Hematopoietic multipotent progenitor cell treated with erythropoietin and hydrocortisone succinate and interleukin-3 and kit ligand, for 17 days (in vitro differentiated cells): ENCODE measurements around the gene FLAD1.

Source experiments
- DNase-seq: peaks from one replicate; pipeline ENCODE4 v3.0.0-alpha.2; 2015; ENCODE audit warnings: low spot score

Gene FLAD1

DNA sequence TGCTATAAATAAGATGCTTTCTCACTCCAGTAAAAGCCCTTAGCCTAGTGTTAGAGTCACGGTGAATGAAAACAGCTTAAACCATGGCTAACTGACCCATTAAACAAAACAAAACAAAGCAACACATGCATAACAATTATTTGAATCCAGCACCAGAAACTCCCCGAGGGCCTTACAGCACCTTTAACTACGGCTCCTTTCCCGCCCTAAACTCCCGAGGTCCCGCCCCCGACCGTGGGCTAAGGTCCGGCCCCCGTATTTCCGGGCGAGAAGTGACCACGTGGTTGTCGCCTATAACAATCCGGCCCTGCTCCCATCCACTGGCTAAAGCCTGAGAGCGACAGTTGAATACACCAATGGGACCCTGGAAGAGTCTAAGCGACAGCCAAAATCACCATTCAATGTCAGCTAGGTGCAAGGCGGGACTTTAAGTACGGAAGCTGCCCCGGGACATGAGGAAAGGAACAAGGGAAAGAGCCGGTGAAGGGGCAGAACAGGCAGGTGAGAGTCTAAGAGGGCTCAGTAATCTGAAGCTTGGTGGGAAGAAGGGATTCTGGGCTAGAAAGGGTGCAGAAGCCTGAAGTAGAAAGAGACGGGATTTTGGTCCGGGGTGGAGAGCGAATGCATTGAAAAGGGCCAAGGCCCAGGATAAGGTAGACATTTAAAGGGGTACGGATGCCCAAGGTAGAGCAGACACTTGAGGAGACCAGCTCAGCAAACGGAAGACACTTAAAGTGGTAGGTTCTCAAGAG is at the start of gene FLAD1:
Gene FLAD1, plus strand, starts transcription at position 448 of the 752 bp plus-strand sequence. CDS start 351 bp downstream, outside the sequence.
- DNase-seq, result peak; percentile 97

DNA sequence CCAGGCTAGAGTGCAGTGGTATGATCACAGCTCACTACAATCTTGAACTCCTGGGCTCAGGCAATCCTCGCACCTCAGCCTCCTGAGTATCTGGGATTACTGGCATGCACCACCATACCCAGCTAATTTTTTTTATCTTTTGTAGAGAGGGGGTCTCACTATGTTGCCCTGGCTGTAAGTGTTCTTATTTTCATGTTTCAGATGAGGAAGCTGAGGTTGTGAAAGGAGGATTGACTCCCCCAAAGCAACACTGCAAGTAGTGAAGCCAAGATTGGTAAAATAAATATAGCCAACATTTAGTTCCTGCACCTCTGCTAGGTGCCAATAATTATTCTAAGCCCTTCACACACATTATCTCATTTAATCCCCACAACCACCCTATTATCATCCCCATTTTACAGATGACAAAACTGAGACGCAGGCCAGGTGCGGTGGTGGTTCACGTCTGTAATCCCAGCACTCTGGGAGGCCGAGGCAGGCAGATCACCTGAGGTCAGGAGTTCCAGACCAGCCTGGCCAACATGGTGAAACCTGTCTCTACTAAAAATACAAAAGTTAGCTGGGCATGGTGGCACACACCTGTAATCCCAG is 48.7 kb upstream of the FLAD1 start:
- no peak for DNase-seq

DNA sequence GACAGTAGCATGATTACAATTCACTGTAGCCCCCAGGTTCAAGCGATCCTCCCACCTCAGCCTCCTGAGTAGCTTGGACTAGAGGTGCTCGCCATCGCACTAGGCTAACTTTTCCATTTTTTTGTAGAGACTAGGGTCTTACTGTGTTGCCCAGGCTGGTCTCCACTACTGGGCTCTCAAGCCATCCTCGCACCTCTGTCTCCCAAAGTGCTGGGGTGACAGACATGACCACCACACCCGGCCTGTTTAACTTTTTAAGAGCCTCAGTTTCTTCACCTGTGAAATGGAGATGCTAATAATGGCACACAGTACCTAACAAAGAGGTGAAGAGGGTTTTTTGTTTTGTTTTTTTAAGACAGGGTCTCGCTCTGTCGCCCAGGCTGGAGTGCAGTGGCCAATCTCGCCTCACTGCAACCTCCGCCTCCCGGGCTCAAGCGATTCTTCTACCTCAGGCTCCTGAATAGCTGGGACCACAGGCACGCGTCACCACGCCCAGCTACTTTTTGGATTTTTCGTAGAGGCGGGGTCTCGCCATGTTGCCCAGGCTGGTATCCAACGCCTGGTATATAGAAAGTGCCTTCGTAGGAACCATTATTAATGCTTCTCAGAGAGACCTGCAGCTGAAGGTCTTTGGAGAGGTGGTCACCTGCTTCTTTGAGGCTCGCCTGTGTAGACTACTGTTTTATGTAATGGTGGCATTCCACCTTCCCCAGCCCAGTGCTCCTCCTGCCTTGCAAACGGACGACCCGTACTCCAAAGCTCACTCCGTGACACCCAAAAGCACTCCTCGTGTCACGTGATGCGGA is 47.2 kb upstream of the FLAD1 start:
- no peak for DNase-seq

DNA sequence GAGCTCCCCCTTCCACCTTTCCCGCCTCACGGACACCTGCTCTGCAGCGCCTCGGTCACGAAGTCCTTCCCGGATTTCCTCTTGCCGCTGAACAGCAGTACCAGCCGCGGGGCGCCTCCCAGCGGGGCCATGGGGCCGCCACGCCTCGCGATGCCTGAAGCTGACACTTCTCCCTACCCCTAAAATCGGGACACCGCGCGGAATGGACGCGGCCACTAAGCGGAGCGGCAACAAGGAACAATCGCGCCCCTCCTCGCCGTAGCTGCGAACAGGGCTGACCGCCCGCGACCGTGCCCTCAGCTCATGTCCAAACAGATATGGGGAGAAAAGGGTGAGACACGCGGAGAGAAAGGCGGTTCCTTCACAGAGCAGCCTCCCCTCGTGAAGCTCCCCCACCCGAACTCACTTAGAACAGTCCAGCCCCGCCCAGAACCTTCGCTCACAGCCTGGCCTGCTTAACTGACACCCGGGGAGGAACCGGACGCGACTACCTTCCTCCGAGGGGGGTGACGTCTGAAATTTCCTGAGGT is 46.5 kb upstream of the FLAD1 start, which contains the start of gene PMVK:
Gene PMVK, minus strand, starts transcription at position 165 of the 530 bp plus-strand sequence. Its CDS starts 34 bp downstream, at position 131.
- peak; percentile 98 for DNase-seq

DNA sequence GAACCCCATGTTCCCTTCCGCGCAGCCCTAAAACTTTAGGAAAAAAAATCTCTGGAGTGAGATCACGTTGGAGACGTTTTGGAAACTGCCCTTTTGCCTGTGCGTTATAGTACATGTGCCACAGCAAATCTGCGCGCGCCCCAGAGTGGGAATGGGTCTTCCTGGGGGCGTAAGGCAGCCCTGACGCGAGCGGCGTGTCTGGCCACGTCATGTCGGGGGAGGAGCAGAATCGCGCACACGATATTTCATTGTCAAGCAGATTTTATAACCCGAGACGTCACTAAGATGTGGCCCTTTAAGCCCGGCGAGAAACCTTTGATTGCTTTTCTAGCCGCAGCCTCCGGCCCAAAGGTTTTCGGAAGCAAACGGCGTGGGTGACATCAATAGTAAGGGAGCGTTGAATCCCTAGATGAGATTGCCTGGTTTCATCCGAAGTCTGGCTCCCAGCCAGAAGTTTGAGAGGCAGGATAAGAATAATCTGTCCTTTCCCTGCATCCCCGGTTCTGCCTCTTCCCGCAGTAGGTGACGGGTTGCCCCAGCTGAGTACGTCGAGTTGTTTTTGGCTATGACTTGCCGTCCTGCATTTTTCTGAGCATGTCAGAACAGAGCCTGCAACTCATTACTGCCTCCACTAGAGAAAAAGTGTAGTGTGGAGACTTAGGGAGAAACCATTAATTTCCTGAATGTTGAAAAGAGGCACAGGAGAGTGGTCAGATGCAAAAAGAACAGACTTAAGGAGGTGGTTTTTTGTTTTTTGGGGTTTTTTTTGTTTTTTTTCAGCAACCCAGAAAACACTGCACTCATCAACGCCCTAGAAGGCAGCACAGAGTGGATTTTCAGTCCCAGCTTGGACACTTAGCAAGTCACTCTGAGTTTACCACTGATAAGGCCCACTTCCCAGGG is 45.8 kb upstream of the FLAD1 start:
- DNase-seq, result peak; percentile 95

DNA sequence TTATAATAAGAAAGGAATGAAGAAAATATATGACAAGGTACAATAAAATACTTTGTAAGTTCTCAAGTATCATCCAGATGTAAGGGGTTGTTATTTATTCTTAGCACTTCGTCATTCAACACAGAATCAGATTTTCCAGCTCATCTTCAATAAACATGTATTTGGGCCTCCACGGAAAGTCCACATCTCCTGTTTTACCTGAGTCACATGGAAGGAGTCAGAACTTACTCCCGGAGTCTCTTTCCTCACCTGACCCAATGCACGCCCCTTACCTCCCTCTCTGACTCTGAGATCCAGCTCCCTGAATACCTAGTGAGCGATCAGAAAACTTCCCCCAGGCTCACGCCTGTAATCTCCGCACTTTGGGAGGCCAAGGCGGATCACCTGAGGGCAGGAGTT is 45.2 kb upstream of the FLAD1 start:
- DNase-seq, result no peak

DNA sequence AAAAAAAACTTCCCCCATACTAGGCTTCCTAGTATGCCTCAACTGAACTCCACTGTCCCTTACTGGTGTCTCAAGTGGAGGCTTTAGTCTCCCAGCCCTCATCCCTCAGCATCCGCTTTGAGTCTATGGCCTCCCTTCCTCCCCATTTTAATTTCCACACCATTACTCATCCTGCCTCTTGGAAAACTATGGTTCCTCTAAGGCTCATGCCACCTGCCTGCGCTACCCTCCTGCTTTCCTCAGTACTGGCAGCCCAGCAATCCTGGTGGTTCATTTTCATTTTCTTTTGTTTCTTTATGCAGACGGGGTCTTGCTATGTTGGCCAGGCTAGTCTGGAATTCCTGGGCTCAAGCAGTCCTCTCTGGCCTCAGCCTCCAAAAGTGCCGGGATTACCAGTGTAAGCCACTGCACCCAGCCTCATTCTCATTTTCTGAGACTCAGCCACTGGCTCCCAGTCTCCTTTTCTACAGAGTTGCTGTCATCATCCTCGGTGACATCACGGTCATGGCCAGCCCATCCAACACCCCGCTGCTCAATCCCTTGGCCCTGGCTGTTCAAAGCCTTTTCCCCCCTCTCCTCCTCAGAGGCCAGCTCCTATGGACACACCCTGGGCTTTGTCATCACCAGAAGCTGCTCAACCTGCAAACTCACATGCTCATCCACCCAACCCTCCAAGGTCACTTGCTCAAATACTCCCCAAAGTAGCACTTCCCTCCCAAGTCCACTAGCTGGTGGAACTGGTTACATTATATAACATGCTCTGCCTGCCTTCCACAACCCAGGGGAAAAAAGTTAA is 44.3 kb upstream of the FLAD1 start:
- DNase-seq, result no peak

DNA sequence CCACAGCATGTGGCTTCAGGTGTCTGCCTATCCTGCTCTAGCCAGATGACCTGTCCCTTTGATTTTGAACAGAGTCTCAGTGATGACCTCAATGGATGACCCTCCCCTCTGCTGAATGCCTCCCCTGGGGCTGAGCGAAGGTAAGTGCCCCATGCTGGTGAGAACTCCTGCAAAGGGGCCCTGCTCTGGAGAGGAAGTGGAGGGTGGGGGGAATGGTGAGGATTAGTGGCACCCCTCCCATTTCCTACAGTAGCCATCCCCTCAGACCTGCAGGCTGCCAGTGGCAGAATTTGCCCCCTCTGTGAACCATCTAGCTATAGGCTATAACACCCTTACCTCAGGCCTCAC is 43.0 kb upstream of the FLAD1 start:
- DNase-seq, result no peak

DNA sequence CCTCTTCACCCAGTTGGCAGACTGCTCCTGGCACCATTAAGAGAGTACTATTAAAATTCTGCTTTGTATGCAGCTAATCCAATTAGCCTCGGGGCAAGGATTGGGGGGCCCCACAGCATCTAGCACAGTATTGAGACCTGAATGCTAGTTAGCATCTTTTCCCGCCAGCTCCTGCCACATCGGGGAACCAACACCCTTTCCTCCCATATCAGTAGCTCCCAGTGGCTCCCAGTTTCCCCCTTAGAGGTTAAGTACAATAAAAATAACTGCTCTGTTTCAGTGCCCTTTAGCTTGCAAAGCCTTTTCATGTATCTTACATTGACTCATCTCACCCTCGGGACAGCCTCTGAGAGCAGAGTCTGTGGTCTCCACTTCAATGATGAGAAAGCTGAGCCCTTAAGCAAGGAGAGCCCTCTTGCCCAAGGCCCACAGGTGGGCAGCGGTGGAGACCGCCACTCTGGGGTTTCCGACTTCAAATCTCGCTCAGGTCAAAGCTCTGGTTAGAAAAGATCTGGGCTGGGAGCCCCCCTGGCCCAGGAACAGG is 42.4 kb upstream of the FLAD1 start:
- DNase-seq, result no peak

DNA sequence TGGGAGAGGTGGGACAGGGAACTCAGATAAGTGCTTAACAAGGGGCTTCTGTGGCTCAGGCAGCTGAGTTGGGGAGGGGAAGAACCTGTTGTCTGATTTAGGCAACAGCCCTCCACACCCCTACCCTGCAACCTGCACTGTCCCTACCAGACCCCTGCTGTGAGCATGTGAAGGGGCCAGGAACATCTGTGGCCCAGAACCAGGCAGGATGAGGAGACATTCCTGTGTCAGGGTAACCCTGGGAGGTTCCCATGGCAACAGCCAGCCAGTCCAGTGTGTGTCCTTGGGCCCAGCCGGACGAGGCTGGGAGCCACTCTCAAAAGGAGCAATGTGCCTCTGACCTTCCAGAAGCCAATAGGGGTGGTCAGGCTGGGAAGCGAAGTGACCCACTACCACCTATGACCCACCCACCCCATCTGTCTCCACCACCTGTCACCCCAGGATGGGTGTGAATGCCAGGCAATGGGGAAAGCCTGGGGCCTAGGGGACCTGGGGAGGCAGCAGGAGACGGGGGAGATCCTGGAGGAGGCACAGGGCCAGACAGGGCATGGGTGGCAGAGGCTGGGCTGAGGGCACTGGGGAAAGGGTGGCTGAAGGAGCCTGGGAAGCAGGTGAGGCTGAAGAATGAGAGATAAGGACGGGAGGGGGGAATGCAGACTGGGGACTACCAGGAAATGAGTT is 41.7 kb upstream of the FLAD1 start:
- DNase-seq, result no peak

DNA sequence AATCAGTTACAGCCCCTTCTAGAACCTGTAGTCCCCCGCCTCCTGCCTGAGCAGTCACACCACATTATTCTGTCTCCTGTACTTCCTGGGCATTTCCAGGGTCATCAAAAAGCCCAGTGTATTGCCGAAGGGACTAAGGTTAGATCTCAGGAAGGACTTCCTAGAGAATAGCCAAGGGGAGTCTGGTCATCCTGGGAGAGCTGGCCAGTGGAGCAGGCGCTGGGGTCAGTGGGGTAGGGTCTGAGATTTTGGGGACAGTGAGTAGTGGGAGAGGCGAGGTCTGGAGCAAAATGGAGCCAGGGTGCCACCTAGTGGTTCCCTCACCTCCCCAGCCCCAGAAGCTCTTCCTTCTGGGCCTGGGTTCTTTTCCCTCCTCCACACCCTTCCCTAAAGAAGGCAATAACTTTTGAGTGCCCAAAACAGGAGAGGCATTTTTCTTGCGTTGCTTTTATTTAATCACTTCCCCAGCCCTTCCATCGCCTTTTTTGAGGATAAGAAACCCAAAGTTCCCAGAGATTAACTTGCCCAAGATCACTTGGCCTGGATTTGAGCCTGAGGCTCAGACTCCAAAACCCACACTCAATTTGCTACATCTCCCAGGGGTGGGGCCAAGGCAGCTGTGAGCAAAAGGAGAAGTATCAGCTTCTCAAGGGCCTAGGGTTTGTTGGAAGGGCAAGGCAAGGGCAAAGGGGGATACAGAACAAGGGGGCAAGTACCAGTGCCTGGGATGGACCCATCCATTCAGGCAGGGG is 39.3 kb upstream of the FLAD1 start:
- DNase-seq, result peak; percentile 64

DNA sequence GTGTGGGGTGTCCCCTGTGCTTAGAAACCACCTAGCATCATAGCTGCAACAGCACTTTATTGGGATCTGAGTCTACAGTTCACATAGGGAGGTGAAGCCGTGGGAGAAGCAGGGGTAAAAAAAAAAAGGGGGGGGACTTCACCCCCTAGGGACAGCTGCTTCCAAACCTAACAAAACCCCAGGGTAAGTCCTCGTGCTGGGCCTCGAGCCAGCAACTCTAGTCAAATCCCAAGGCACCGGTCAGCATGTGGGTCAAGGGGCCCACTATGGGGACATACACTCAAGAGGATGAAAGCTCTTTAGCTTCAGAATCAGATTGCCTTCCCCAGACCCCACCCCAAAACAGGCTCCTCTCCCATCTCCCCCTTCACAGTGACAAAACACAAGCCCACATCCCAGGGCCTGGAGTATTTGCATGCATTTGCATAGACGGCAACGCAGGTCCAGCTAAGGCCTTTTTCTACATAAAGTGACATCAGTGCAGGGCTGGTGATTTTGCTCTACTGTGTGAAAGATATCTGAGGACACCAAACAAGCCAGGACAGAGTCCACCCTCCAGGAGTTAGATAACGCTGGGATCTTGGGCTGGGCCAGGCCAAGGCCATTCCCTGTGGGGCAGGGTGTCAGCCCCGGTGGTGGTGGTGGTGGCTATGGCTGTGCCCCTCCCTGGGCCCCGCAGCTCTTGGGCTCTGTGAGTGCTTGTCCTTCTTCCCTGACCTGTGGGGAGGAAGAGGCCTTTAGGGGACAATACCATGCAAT is 38.6 kb upstream of the FLAD1 start:
- no peak for DNase-seq

DNA sequence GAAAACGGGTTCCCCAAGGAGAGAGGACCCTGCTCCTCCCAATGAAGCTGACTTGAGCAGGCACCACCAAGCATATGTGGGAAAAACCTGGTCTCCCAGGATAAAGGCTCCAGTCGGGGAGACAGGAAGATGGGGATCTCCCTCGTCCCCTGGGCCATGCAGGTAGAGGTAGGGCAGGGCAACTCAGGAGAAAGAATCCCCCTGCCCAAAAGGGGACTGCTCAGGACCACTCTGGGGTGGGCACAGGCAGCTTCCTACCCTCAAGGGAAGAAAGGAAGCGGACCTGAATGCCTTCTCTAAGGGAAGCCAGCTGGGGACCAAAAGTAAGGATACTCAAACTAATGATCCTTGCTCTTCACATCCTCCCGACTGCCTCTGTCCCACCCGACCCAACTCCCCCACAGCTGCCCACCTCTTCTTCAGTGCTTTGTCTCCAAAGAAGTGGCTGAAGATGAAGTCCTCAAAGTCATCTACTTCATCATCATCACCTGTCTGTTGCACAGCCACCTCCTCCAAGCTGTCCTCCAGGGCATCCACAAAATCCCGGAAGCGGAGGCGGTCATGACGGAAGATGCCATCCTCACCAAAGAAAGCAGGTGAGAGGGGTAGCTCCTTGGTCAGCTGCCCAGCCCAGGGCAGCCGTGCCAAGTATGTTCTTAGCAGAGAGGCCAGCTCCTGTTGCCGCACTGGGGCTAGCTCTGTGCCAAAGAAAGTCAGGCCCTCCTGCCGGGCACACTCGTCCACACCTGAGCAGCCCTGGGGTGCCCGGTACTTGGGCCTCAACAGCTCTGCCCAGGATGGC is 37.8 kb upstream of the FLAD1 start:
- no peak for DNase-seq

DNA sequence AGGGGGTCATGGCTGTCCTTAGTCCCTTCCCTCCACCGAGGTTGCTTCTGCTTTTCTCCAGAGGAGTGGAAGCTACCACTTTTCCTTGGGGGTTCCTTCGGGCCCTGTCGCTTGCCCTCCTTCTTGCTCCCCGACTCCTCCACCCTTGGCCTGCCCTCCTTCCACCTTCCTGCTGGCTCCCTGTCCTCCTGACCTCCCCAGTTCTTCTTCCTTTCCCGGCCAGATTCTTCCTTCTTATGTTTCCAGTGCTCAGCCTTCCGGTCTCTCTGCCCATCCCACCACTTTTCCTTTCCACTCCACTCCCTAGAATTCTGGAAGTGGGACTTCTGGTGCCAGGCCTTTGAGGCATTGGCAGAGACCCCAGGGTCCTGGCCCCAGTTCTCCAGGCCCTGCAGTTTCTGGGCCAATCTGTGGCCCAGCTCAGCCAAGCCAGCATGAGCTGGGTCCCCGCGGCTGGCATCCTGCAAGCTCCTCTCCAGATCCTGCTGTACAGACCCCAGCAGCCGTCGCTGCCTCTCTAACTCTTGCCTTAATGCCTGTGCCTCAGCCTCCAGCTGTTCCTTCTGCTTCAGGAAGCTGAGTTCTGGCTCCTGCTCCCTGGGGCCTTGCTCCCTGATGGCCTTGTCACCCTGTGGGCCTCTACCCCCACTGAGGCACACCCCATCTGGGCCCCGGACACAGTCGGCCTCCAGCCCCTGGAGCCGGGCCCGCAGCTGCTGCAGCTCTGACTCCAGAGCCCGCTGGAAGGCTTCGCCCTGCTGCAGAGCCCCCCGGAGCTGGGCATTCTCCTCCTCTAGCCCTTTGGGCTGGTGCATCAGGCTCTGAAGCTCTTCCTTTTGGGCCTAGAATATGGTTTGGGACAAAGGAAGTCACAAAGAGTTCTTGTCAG is 36.9 kb upstream of the FLAD1 start:
- no peak for DNase-seq

DNA sequence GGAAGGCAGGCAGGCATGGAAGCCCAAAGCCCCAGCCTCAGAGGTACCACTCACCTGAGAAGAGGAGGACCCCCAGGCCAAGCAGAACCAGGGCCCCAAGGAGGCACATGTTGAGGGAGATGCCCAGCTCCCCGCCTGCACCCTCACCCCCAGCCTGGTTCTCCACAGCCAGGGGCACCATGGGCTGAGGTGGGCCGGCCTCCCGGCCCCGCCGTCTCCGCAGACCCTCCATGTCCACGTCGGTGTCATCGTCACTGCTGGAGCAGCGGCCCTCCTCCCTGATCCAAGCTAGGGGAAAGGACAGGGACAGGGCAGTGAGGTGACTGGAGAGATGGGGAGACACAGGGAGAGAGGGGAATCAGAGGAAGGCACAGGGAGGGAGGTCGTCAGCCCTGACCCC is 35.1 kb upstream of the FLAD1 start:
- no peak for DNase-seq

DNA sequence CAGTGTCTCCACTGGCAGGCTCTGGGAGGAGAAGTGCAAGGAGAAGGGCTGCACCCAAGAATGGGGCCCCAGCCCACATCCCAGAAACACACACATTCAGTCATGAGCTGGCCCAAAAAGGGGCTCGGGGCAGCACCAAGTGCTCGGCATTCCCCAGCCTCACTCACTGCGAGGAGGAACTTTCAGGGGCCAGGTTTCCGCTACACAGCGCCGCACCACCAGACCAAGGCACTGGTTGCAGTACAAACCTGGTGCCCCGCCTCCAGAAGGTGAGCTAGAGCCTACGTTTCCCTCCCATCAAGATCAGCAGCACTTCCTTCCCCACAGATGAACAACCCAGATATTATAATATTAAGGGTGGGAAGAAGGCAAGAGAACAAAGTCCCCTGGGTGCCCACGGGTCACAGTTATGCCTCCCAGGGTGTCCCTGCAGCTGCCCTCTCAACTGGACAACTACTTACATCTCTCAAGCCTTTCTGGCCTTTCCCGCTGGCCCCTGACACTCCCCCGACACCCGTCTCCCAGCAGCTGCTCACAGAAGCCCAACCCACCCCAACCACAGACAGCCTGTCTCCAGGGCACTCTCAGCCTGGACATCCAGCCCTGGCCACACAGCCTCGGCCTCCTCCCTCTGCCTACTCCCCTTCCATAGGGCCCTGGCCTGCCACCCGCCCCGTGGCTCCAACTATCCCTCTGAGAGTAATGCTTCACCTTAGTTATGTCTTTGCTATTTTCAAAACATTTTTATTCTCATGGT is 31.1 kb upstream of the FLAD1 start:
- DNase-seq, result no peak
